Dedifferentiated amniotic fluid mesenchymal stem cell (primary cell): ENCODE results near the gene HMX3.

Source experiments
- DNase-seq: peaks from one replicate; pipeline ENCODE4 v3.0.0-alpha.2; 2016; ENCODE audit errors: extremely low spot score

HMX3 gene

GRCh38 chr10:123135415-123136141 is at the start of gene HMX3:
Gene HMX3, plus strand, starts transcription at chr10:123135970. Its CDS starts 81 bp downstream, at chr10:123136051.
- no peak for DNase-seq

GRCh38 chr10:123086281-123086680 is 49.5 kb upstream of the HMX3 start:
- DNase-seq = no peak

GRCh38 chr10:123087348-123087747 is 48.4 kb upstream of the HMX3 start:
- DNase-seq = no peak

GRCh38 chr10:123087786-123088185 is 48.0 kb upstream of the HMX3 start:
- DNase-seq = no peak

GRCh38 chr10:123092635-123093414 is 42.9 kb upstream of the HMX3 start:
- DNase-seq = no peak

GRCh38 chr10:123093489-123093888 is 42.3 kb upstream of the HMX3 start:
- no peak for DNase-seq

GRCh38 chr10:123096452-123096851 is 39.3 kb upstream of the HMX3 start:
- no peak for DNase-seq

- DNase-seq = no peak
Measured at GRCh38 chr10:123097039-123097438, 38.7 kb upstream of the HMX3 start.

GRCh38 chr10:123100030-123100762 is 35.6 kb upstream of the HMX3 start:
- DNase-seq = no peak

GRCh38 chr10:123101872-123102271 is 33.9 kb upstream of the HMX3 start:
- no peak for DNase-seq

- DNase-seq = no peak
Measured at GRCh38 chr10:123102673-123103072, 33.1 kb upstream of the HMX3 start.

GRCh38 chr10:123103944-123104343 is 31.8 kb upstream of the HMX3 start:
- DNase-seq = no peak

- DNase-seq = no peak
Measured at GRCh38 chr10:123109466-123109865, 26.3 kb upstream of the HMX3 start.

GRCh38 chr10:123117644-123118417 is 17.9 kb upstream of the HMX3 start:
- no peak for DNase-seq

- no peak for DNase-seq
Measured at GRCh38 chr10:123119081-123119480, 16.7 kb upstream of the HMX3 start.

GRCh38 chr10:123126246-123126645 is 9.5 kb upstream of the HMX3 start:
- no peak for DNase-seq

GRCh38 chr10:123129618-123130271 is 6.0 kb upstream of the HMX3 start:
- no peak for DNase-seq

GRCh38 chr10:123132576-123133477 is 2.9 kb upstream of the HMX3 start:
- DNase-seq = peak; percentile 66

GRCh38 chr10:123133541-123134342 is 2.0 kb upstream of the HMX3 start:
- no peak for DNase-seq
